GM12878 (cell line): ENCODE measurements around the gene DAB2IP.

ENCODE experiments used
- CTCF ChIP-seq, 3 experiments: IDR thresholded peaks in 2 of 3; conservative IDR thresholded peaks in 1 of 3; 2 replicates each; pipeline ENCODE4 v1.5.1; 2011; ENCODE audit warnings: low read depth in 3 of 3, low read length in 3 of 3, mild to moderate bottlenecking in 3 of 3, control low read depth in 2 of 3, moderate library complexity in 2 of 3, inconsistent platforms in 1 of 3, mixed read lengths in 1 of 3; ENCODE audit not compliant: control insufficient read depth in 2 of 3, insufficient read depth in 1 of 3; ENCODE audit errors: extremely low read depth in 1 of 3
- EZH2 ChIP-seq: IDR thresholded peaks from 2 replicates; pipeline ENCODE4 v1.6.1; 2012; ENCODE audit warnings: low read depth, mild to moderate bottlenecking, control low read depth, inconsistent platforms, low read length, borderline replicate concordance; ENCODE audit not compliant: control insufficient read depth
- NFYB ChIP-seq: IDR thresholded peaks from 2 replicates; pipeline ENCODE4 v1.6.1; 2011; ENCODE audit warnings: low read depth, mild to moderate bottlenecking, low read length, improper control_type of control experiment, moderate library complexity; ENCODE audit not compliant: insufficient read depth
- REST ChIP-seq: IDR thresholded peaks from 2 replicates; pipeline ENCODE4 v1.6.1; 2012; ENCODE audit warnings: mild to moderate bottlenecking, low read depth, low read length

- TF ChIP-seq CTCF (IDR thresholded peaks at IDR 0.05 in 2 of 3, conservative IDR thresholded peaks at IDR 0.05 in 1 of 3; ENCODE audit: control insufficient read depth in 2 of 3, extremely low read depth in 1 of 3, insufficient read depth in 1 of 3, low read depth in 3 of 3, low read length in 3 of 3) (no peak), REST (no peak), EZH2 (no peak), NFYB (no peak)
These were observed 96.6 kb downstream of the DAB2IP start for GRCh38 chr9:121748074-121748473.
